ENCODE data around the gene SMIM35.
"Not testable (repeated sequence)": the region's sequence is repeated elsewhere in the genome, so short reads cannot be mapped to it uniquely, and the experiment has no call there.

The SMIM35 gene

GRCh38 chr11:118078911-118079411 lies 7.8 kb downstream of the SMIM35 start:
- no peak for DNase-seq

- DNase-seq: no peak
Observed at GRCh38 chr11:118076754-118077281, 9.9 kb downstream of the SMIM35 start, which contains the start of gene TMPRSS4. TMPRSS4 (plus strand) TSS chr11:118077078; CDS start chr11:118077303, 225 bp downstream.

GRCh38 chr11:118074785-118075184 lies 12.0 kb downstream of the SMIM35 start:
- no peak for DNase-seq

- DNase-seq: no peak
Observed at GRCh38 chr11:118074091-118074685, 12.6 kb downstream of the SMIM35 start.

- DNase-seq: no peak
Observed at GRCh38 chr11:118073554-118073953, 13.2 kb downstream of the SMIM35 start.

- no peak for DNase-seq
Observed at GRCh38 chr11:118071416-118072030, 15.2 kb downstream of the SMIM35 start.

- no peak for DNase-seq
Observed at GRCh38 chr11:118068945-118069612, 17.7 kb downstream of the SMIM35 start.

GRCh38 chr11:118068206-118068944 lies 18.4 kb downstream of the SMIM35 start:
- DNase-seq: no peak

GRCh38 chr11:118067006-118067405 lies 19.8 kb downstream of the SMIM35 start:
- DNase-seq: no peak

- DNase-seq: no peak
Observed at GRCh38 chr11:118065384-118065783, 21.4 kb downstream of the SMIM35 start.

- DNase-seq: no peak
Observed at GRCh38 chr11:118064956-118065355, 21.8 kb downstream of the SMIM35 start.

- DNase-seq: not testable (repeated sequence)
Observed at GRCh38 chr11:118062631-118063030, 24.1 kb downstream of the SMIM35 start.

- not testable (repeated sequence) for DNase-seq
Observed at GRCh38 chr11:118062181-118062580, 24.6 kb downstream of the SMIM35 start.

- DNase-seq: no peak
Observed at GRCh38 chr11:118061586-118062125, 25.1 kb downstream of the SMIM35 start.

- DNase-seq: no peak
Observed at GRCh38 chr11:118060869-118061268, 25.9 kb downstream of the SMIM35 start.

- no peak for DNase-seq
Observed at GRCh38 chr11:118060081-118060661, 26.6 kb downstream of the SMIM35 start.

- DNase-seq: no peak
Observed at GRCh38 chr11:118059246-118059940, 27.4 kb downstream of the SMIM35 start.

- DNase-seq: no peak
Observed at GRCh38 chr11:118058311-118059245, 28.2 kb downstream of the SMIM35 start.

- no peak for DNase-seq
Observed at GRCh38 chr11:118057251-118058145, 29.3 kb downstream of the SMIM35 start.

All from CD4-positive, alpha-beta T cell treated with Interferon gamma for 1 hour (primary cell).